Mesendoderm (in vitro differentiated cells): ENCODE results near the gene SDR42E2.

ENCODE experiments used
- DNase-seq: peaks from one replicate; pipeline ENCODE4 v3.0.0; 2013
- H2AK5ac ChIP-seq: 2 replicates; pipeline ENCODE4 v1.6.1; 2013; ENCODE audit warnings: low read length, inconsistent platforms
- H2BK120ac ChIP-seq: 2 replicates; pipeline ENCODE4 v1.6.1; 2013; ENCODE audit warnings: low read depth, mild to moderate bottlenecking, low read length, moderate library complexity, mixed read lengths
- H2BK15ac ChIP-seq: replicated peaks from 2 replicates; pipeline ENCODE4 v1.6.1; 2013; ENCODE audit warnings: low read depth, mild to moderate bottlenecking, moderate library complexity
- H2BK5ac ChIP-seq: 2 replicates; pipeline ENCODE4 v1.6.1; 2013; ENCODE audit warnings: low read length, inconsistent platforms
- H3K18ac ChIP-seq: 2 replicates; pipeline ENCODE4 v1.6.1; 2013; ENCODE audit warnings: mild to moderate bottlenecking, low read length, mixed read lengths
- H3K23ac ChIP-seq: one replicate; pipeline ENCODE4 v1.6.1; 2013; ENCODE audit warnings: low read length
- H3K27ac ChIP-seq: 2 replicates; pipeline ENCODE4 v1.5.1; 2013; ENCODE audit warnings: low read depth, mild to moderate bottlenecking, inconsistent platforms, low read length, moderate library complexity
- H3K27me3 ChIP-seq: 2 replicates; pipeline ENCODE4 v1.6.1; 2013; ENCODE audit warnings: low read length, control low read depth, mild to moderate bottlenecking, inconsistent platforms; ENCODE audit not compliant: insufficient read depth, poor library complexity
- H3K36me3 ChIP-seq: 2 replicates; pipeline ENCODE4 v1.6.1; 2013; ENCODE audit warnings: low read length, inconsistent platforms; ENCODE audit not compliant: control insufficient read depth, insufficient read depth
- H3K4ac ChIP-seq: one replicate; pipeline ENCODE4 v1.6.1; 2013; ENCODE audit warnings: low read depth, mild to moderate bottlenecking, low read length, moderate library complexity
- H3K4me1 ChIP-seq: 2 replicates; pipeline ENCODE4 v1.6.1; 2013; ENCODE audit warnings: low read depth, low read length, inconsistent platforms; ENCODE audit not compliant: control insufficient read depth
- H3K4me2 ChIP-seq: 2 replicates; pipeline ENCODE4 v1.6.1; 2013; ENCODE audit warnings: low read length
- H3K4me3 ChIP-seq: 2 replicates; pipeline ENCODE4 v1.5.1; 2013; ENCODE audit warnings: mild to moderate bottlenecking, low read length
- H3K56ac ChIP-seq: one replicate; pipeline ENCODE4 v1.6.1; 2013; ENCODE audit warnings: low read length
- H3K79me1 ChIP-seq: 2 replicates; pipeline ENCODE4 v1.6.1; 2013; ENCODE audit warnings: low read length, inconsistent platforms
- H3K79me2 ChIP-seq: 2 replicates; pipeline ENCODE4 v1.6.1; 2013; ENCODE audit warnings: mild to moderate bottlenecking, low read length; ENCODE audit not compliant: control insufficient read depth, insufficient read depth
- H3K9ac ChIP-seq: 2 replicates; pipeline ENCODE4 v1.6.1; 2013; ENCODE audit warnings: low read length, inconsistent platforms
- H4K5ac ChIP-seq: one replicate; pipeline ENCODE4 v1.6.1; 2013; ENCODE audit warnings: low read length
- H4K8ac ChIP-seq: one replicate; pipeline ENCODE4 v1.6.1; 2013; ENCODE audit warnings: low read depth, mild to moderate bottlenecking, control low read depth, low read length, moderate library complexity
- WGBS: extraction: QIAGEN DNeasy Blood & Tissue Kit; methylation state at CpG from one replicate; pipeline ENCODE4 v1.1.7; 2013; ENCODE audit warnings: low lambda C conversion rate, missing lambda C conversion rate; ENCODE audit not compliant: insufficient coverage; ENCODE audit errors: extremely low coverage; 5-methylcytosine and 5-hydroxymethylcytosine counted together

The SDR42E2 gene

GRCh38 chr16:22217890-22218730 is 55.8 kb downstream of the SDR42E2 start:
- Histone ChIP-seq H3K36me3 (no peaks in the 10 kb centered on the region), H3K4me1 (no peaks in the 10 kb centered on the region), H3K27me3 (no peaks in the 10 kb centered on the region), H3K79me1 (no peaks in the 10 kb centered on the region), H3K18ac (no peak overlapping the region), H3K23ac (no peak overlapping the region), H4K5ac (no peak overlapping the region), H3K4ac (no peak overlapping the region), H3K56ac (no peak overlapping the region), H3K79me2 (no peaks in the 10 kb centered on the region), H3K4me3 (no peak overlapping the region), H2AK5ac (no peak overlapping the region), H3K27ac (no peak overlapping the region), H2BK5ac (no peak overlapping the region), H2BK120ac (no peak overlapping the region), H3K9ac (no peak overlapping the region), H3K4me2 (no peak overlapping the region), H4K8ac (no peak overlapping the region), H2BK15ac (no peak overlapping the region)
- DNase-seq = peak; percentile 44
- WGBS = no CpG with 5 or more reads among the region's 18 CpGs

- no peak overlapping the region for H2AK5ac ChIP-seq
- H3K56ac ChIP-seq = no peak overlapping the region
- H2BK120ac ChIP-seq = no peak overlapping the region
- no peaks in the 10 kb centered on the region for H3K79me1 ChIP-seq
- no peak overlapping the region for H3K18ac ChIP-seq
- no peak overlapping the region for H3K9ac ChIP-seq
- no peak overlapping the region for H2BK5ac ChIP-seq
- no peaks in the 10 kb centered on the region for H3K36me3 ChIP-seq
- H4K5ac ChIP-seq = no peak overlapping the region
- WGBS = no CpG with 5 or more reads among the region's 3 CpGs
- H3K4ac ChIP-seq = no peak overlapping the region
- no peak overlapping the region for H4K8ac ChIP-seq
- H3K27ac ChIP-seq = no peak overlapping the region
- H2BK15ac ChIP-seq = no peak overlapping the region
- H3K4me1 ChIP-seq = no peaks in the 10 kb centered on the region
- no peak overlapping the region for H3K4me3 ChIP-seq
- H3K23ac ChIP-seq = no peak overlapping the region
- no peak for DNase-seq
- H3K27me3 ChIP-seq = no peaks in the 10 kb centered on the region
- H3K79me2 ChIP-seq = no peaks in the 10 kb centered on the region
- no peak overlapping the region for H3K4me2 ChIP-seq
Observed at GRCh38 chr16:22219389-22220068, 57.2 kb downstream of the SDR42E2 start.

- no CpG with 5 or more reads among the region's 11 CpGs for WGBS
- no peak overlapping the region for H3K56ac ChIP-seq
- H4K5ac ChIP-seq = no peak overlapping the region
- H3K79me1 ChIP-seq = no peaks in the 10 kb centered on the region
- no peak overlapping the region for H3K9ac ChIP-seq
- H3K18ac ChIP-seq = no peak overlapping the region
- no peak overlapping the region for H3K4me3 ChIP-seq
- H3K4me1 ChIP-seq = no peaks in the 10 kb centered on the region
- H3K23ac ChIP-seq = no peak overlapping the region
- no peak overlapping the region for H2BK15ac ChIP-seq
- H2BK5ac ChIP-seq = no peak overlapping the region
- DNase-seq = no peak
- no peaks in the 10 kb centered on the region for H3K36me3 ChIP-seq
- no peak overlapping the region for H3K4me2 ChIP-seq
- no peak overlapping the region for H3K27ac ChIP-seq
- H3K27me3 ChIP-seq = no peaks in the 10 kb centered on the region
- H3K79me2 ChIP-seq = no peaks in the 10 kb centered on the region
- no peak overlapping the region for H2BK120ac ChIP-seq
- H4K8ac ChIP-seq = no peak overlapping the region
- no peak overlapping the region for H2AK5ac ChIP-seq
- no peak overlapping the region for H3K4ac ChIP-seq
Observed at GRCh38 chr16:22220069-22220440, 57.7 kb downstream of the SDR42E2 start.

GRCh38 chr16:22220714-22221113 is 58.4 kb downstream of the SDR42E2 start:
- H2AK5ac ChIP-seq = no peak overlapping the region
- no peak overlapping the region for H4K8ac ChIP-seq
- H3K79me2 ChIP-seq = no peaks in the 10 kb centered on the region
- H3K4me3 ChIP-seq = no peak overlapping the region
- no peak overlapping the region for H3K23ac ChIP-seq
- no peak overlapping the region for H3K9ac ChIP-seq
- no peak overlapping the region for H2BK120ac ChIP-seq
- no peak overlapping the region for H2BK15ac ChIP-seq
- no peak overlapping the region for H3K4ac ChIP-seq
- WGBS = no CpG with 5 or more reads among the region's 9 CpGs
- H4K5ac ChIP-seq = no peak overlapping the region
- H3K4me2 ChIP-seq = no peak overlapping the region
- no peak overlapping the region for H2BK5ac ChIP-seq
- DNase-seq = no peak
- no peak overlapping the region for H3K27ac ChIP-seq
- H3K56ac ChIP-seq = no peak overlapping the region
- no peaks in the 10 kb centered on the region for H3K27me3 ChIP-seq
- no peaks in the 10 kb centered on the region for H3K4me1 ChIP-seq
- H3K18ac ChIP-seq = no peak overlapping the region
- no peaks in the 10 kb centered on the region for H3K36me3 ChIP-seq
- H3K79me1 ChIP-seq = no peaks in the 10 kb centered on the region

GRCh38 chr16:22222006-22222405 is 59.7 kb downstream of the SDR42E2 start:
- Histone ChIP-seq H4K5ac (no peak overlapping the region), H3K79me2 (no peaks in the 10 kb centered on the region), H3K4me2 (no peak overlapping the region), H3K4me1 (no peaks in the 10 kb centered on the region), H3K4ac (no peak overlapping the region), H3K27ac (no peak overlapping the region), H2BK15ac (no peak overlapping the region), H2BK120ac (no peak overlapping the region), H3K18ac (no peak overlapping the region), H3K56ac (no peak overlapping the region), H3K36me3 (no peaks in the 10 kb centered on the region), H3K4me3 (no peak overlapping the region), H3K9ac (no peak overlapping the region), H3K79me1 (no peaks in the 10 kb centered on the region), H2BK5ac (no peak overlapping the region), H3K27me3 (no peaks in the 10 kb centered on the region), H3K23ac (no peak overlapping the region), H4K8ac (no peak overlapping the region), H2AK5ac (no peak overlapping the region)
- no CpG with 5 or more reads among the region's 2 CpGs for WGBS
- DNase-seq = no peak
